ENCODE results near the gene PHF2.

PHF2 gene

GRCh38 chr9:93648836-93649235, 72.5 kb downstream of the PHF2 start:
- Histone ChIP-seq H2AFZ (ENCODE audit: low read length) (no peak overlapping the region), H3K4me1 (ENCODE audit: insufficient read depth, low read length, poor library complexity, severe bottlenecking) (no peaks in the 10 kb centered on the region), H3K27me3 (ENCODE audit: insufficient read depth, low read length, poor library complexity, severe bottlenecking) (no peaks in the 10 kb centered on the region), H3K79me2 (ENCODE audit: insufficient read depth, low read length) (no peaks in the 10 kb centered on the region), H3K36me3 (ENCODE audit: insufficient read depth, low read length) (peaks cover 51% of the 10 kb centered on the region; the same call in 1 of the 2 replicates), H4K20me1 (ENCODE audit: insufficient read depth, low read length, poor library complexity, severe bottlenecking) (no peaks in the 10 kb centered on the region), H3F3A (ENCODE audit: low read depth) (no peaks in the 10 kb centered on the region), H3K9me2 (replicated peaks; ENCODE audit: low read depth, low read length) (no peaks in the 10 kb centered on the region), H3K9ac (ENCODE audit: low read depth, low read length, poor library complexity, severe bottlenecking) (no peak overlapping the region), H3K9me3 (ENCODE audit: insufficient read depth, low read depth, low read length) (no peaks in the 10 kb centered on the region), H3K4me3 (ENCODE audit: low read length, poor library complexity, severe bottlenecking) (no peak overlapping the region), H3K4me2 (ENCODE audit: low read depth, low read length, poor library complexity, severe bottlenecking) (no peak overlapping the region)
- no peak for TF ChIP-seq EZH2phosphoT487 (IDR thresholded peaks at IDR 0.05; ENCODE audit: borderline replicate concordance)
- no peak for TF ChIP-seq CTCF (conservative IDR thresholded peaks at IDR 0.05; ENCODE audit: low read length)

GRCh38 chr9:93649610-93650261, 73.4 kb downstream of the PHF2 start:
- no peak overlapping the region for H3K9ac ChIP-seq (ENCODE audit: low read depth, low read length, poor library complexity, severe bottlenecking)
- no peaks in the 10 kb centered on the region for H3F3A ChIP-seq (ENCODE audit: low read depth)
- H2AFZ ChIP-seq (ENCODE audit: low read length) = no peak overlapping the region
- H3K4me3 ChIP-seq (ENCODE audit: low read length, poor library complexity, severe bottlenecking) = no peak overlapping the region
- H3K4me1 ChIP-seq (ENCODE audit: insufficient read depth, low read length, poor library complexity, severe bottlenecking) = no peaks in the 10 kb centered on the region
- TF ChIP-seq EZH2phosphoT487 (IDR thresholded peaks at IDR 0.05; ENCODE audit: borderline replicate concordance) (no peak), CTCF (conservative IDR thresholded peaks at IDR 0.05; ENCODE audit: low read length) (no peak)
- H3K79me2 ChIP-seq (ENCODE audit: insufficient read depth, low read length) = no peaks in the 10 kb centered on the region
- peaks cover 53% of the 10 kb centered on the region; the same call in 1 of the 2 replicates for H3K36me3 ChIP-seq (ENCODE audit: insufficient read depth, low read length)
- H4K20me1 ChIP-seq (ENCODE audit: insufficient read depth, low read length, poor library complexity, severe bottlenecking) = no peaks in the 10 kb centered on the region
- no peaks in the 10 kb centered on the region for H3K27me3 ChIP-seq (ENCODE audit: insufficient read depth, low read length, poor library complexity, severe bottlenecking)
- H3K9me2 ChIP-seq (replicated peaks; ENCODE audit: low read depth, low read length) = no peaks in the 10 kb centered on the region
- H3K9me3 ChIP-seq (ENCODE audit: insufficient read depth, low read depth, low read length) = no peaks in the 10 kb centered on the region
- no peak overlapping the region for H3K4me2 ChIP-seq (ENCODE audit: low read depth, low read length, poor library complexity, severe bottlenecking)

GRCh38 chr9:93650448-93650847, 74.1 kb downstream of the PHF2 start:
- Histone ChIP-seq H3K4me3 (ENCODE audit: low read length, poor library complexity, severe bottlenecking) (no peak overlapping the region), H4K20me1 (ENCODE audit: insufficient read depth, low read length, poor library complexity, severe bottlenecking) (no peaks in the 10 kb centered on the region), H3F3A (ENCODE audit: low read depth) (no peaks in the 10 kb centered on the region), H2AFZ (ENCODE audit: low read length) (no peak overlapping the region), H3K27me3 (ENCODE audit: insufficient read depth, low read length, poor library complexity, severe bottlenecking) (no peaks in the 10 kb centered on the region), H3K79me2 (ENCODE audit: insufficient read depth, low read length) (no peaks in the 10 kb centered on the region), H3K36me3 (ENCODE audit: insufficient read depth, low read length) (peaks cover 45% of the 10 kb centered on the region; the same call in 1 of the 2 replicates), H3K9me2 (replicated peaks; ENCODE audit: low read depth, low read length) (no peaks in the 10 kb centered on the region), H3K9ac (ENCODE audit: low read depth, low read length, poor library complexity, severe bottlenecking) (no peak overlapping the region), H3K9me3 (ENCODE audit: insufficient read depth, low read depth, low read length) (no peaks in the 10 kb centered on the region), H3K4me2 (ENCODE audit: low read depth, low read length, poor library complexity, severe bottlenecking) (no peak overlapping the region), H3K4me1 (ENCODE audit: insufficient read depth, low read length, poor library complexity, severe bottlenecking) (no peaks in the 10 kb centered on the region)
- TF ChIP-seq CTCF (conservative IDR thresholded peaks at IDR 0.05; ENCODE audit: low read length) (no peak), EZH2phosphoT487 (IDR thresholded peaks at IDR 0.05; ENCODE audit: borderline replicate concordance) (no peak)
